A549 treated with dexamethasone at 1 μM for 4 hours (cell line): Measurements from ENCODE around the gene FGF11. TPM values are rescaled to one million over a fixed set of nuclear protein-coding genes. Genes with fewer than 3 reads are reported as not detected.

Experiments used
- total RNA-seq: library from RNA; stranded (reverse); fragments of 200-300 nt; extraction: Qiagen RNA extraction; gene quantifications from 5 replicates; pipeline ENCODE4 v1.2.3, GENCODE V29; 2022

FGF11 gene
- 1.1 to 1.3 TPM (median 1.1 TPM) in 5 replicates for total RNA-seq

GRCh38 chr17:7439462-7440112 is at the start of gene FGF11:
Gene FGF11 (plus strand): TSS chr17:7439512. CDS start chr17:7439621, 109 bp downstream.

DNA sequence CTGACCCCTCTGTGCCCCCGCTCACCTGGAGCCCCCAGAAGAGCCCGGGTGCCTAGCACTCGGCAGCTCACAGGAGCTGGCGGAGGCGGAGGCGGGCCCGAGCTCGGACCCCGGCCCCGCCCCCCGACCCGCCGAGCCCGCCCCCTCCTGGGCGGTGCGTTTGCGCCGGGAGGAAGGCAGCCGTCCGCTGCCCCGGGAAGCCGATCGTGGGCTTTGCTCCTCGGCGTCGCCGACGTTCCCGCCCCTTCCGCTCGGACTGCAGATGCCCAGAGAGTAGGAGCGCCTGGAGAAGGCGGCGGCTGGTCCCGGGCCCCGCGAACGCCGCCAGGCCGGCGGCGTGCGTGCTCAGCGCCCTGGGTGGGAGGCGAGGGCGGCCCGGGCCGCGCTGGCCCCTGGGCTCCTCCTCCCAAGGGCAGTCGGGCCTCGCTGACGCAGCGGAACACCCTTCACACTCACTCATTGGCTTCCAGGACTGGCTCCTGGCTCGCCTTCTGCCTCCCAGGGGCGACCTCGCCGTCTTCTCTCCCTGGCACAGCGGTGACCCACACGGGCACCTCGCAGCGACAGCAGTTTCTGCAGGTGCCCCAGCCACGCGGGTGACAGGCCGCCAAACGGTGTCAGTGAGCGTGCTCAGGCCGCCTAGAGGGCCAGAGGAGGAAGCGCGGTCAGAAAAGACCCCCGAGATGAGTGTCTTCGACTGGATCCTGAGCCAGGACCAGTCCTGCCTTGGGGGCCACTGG is 44.7 kb upstream of the FGF11 start, which contains the start of gene PLSCR3:
PLSCR3 (minus strand) TSS at position 74 of the 740 bp plus-strand sequence. CDS start 415 bp downstream, outside the sequence.

DNA sequence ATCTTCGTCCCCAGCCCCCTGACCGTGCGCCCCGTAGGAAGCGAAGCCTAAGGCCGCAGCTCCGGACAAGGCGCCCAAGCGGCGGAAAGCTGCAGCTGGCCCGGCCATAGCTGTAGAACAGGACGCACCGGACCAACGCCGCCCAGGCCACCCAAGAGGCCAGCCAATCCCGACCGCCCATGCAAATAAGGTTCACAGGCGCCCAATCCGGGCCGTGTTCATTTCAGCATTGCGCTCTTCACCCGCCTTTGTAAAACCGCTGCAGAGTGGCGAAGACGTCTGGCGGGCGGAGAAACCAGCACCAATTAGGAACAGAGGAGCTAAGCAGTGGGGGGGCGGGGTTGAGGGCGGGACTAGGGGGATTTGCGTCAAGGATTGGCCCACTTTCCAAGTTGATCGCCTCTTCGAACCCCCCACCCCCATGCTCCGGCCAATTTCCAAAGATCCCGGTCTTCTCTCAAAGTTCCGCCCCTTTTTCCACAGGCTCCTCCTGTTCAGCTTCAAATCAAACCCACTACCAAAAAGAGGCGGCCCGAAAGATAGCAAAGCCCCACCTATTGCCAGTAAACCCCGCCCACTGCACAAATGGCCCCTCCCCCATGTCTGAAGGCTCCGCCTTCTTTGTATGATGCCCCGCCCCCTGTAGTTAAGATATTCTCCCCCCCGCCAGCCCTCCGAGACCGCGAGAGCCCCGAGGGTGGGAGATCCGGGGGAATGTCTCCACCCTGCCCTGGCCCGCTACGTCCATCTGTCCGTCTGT is 35.2 kb upstream of the FGF11 start, which contains the start of gene TMEM256:
TMEM256 (minus strand) TSS at position 121 of the 760 bp plus-strand sequence; CDS start at position 108, 13 bp downstream.

DNA sequence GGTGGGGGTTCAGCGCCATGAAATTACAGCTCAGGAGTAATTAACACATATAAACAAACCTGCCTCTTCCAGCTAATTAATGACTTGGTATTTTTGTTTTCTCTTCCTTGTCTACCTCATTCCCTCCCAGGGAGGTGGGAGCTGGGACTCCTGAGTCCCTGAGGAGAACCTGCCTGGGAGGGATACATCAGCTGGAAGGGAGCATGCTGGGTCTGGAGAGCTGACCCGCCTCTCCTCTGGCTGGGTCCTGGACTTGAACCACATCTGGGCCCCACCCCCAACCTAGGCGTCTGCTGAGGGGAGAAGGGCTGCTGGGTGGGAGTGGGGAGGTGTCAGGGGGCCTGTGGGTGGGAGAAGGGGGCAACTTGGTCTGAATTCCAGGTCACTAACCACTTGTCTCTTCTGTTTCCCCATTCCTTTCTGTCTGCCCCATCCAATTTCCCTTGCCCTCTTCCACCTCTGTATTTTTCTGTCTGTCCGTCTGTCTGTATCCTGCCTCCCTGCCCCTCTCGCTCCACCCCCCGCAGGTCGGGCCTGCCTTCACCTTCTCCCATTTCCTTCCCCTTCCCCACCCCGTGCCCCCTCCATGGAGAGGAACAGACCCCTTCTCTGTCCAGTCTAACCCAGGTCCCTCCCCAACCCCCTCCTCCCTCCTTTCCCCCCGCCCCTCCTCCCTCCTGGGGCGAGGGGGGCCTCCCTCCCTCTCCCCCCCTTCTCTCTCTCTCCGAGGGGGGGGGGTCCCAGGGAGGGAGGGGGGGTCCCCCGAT is 31.6 kb upstream of the FGF11 start, which contains the start of gene NLGN2:
NLGN2 (plus strand) TSS at position 361 of the 767 bp plus-strand sequence. CDS start 411 bp downstream, outside the sequence.

GRCh38 chr17:7419819-7420610 is 19.3 kb upstream of the FGF11 start, which contains the start of gene SPEM1:
Gene SPEM1 (plus strand): TSS chr17:7420324. CDS start chr17:7420385, 61 bp downstream.

DNA sequence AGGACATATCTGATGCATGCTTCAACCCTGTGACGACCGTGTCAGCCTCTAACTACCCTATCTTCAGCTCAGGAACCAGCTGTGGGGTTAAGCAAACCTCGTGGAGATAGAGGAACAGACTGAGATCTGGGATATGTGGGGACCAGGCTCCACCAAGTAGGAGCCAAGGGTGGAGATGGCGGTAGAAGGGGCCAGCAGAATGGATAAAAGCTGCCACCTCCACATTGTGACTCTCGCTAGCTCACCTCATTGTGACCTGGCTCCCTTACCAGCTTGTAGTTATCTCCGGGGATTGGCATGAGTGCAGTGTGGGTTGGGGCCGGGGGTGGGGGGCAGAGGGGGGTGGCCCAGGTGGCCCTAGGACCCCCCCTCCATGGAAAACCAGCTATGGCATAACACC is 14.0 kb upstream of the FGF11 start, which contains the start of gene SPEM2:
SPEM2 (plus strand) TSS at position 301 of the 400 bp plus-strand sequence; CDS start at position 374, 73 bp downstream.

GRCh38 chr17:7428557-7428956 is 10.8 kb upstream of the FGF11 start, which contains the start of gene SPEM3:
Gene SPEM3 (plus strand): TSS chr17:7428857. CDS start chr17:7428903, 46 bp downstream.

GRCh38 chr17:7444682-7445618 is 5.6 kb downstream of the FGF11 start, which contains the start of gene CHRNB1:
Gene CHRNB1 (plus strand): TSS chr17:7445061. CDS start chr17:7445128, 67 bp downstream.

GRCh38 chr17:7479213-7480088 is 40.1 kb downstream of the FGF11 start, which contains the start of gene ZBTB4:
Gene ZBTB4 (minus strand): TSS chr17:7479631. CDS start chr17:7466801, 12,830 bp downstream.

DNA sequence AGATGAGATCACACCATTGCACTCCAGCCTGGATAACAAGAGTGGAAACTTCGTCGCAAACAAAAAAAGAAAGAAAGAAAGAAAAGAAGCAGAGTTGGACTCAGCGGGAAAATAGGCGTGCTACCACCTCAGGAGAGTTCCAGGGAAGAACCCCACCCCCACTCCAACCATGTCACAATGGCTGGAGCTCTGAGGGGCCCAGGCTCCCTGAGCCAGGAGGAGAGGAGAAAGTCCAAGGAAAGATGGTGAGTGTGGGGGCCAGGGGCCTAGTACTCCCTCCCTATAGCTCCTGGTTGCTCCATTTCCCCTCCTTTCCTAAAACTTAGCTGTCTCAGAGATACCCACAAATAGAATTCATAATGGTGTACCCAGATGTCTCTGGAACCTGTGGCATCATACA is 42.0 kb downstream of the FGF11 start, which contains the start of gene SLC35G6:
SLC35G6 (plus strand) TSS at position 172 of the 400 bp plus-strand sequence; CDS start at position 243, 71 bp downstream.

GRCh38 chr17:7484067-7484918 is 45.0 kb downstream of the FGF11 start, which contains the start of gene POLR2A:
Gene POLR2A (plus strand): TSS chr17:7484366.

Other genes with a start within 250 kb of the FGF11 start
- gene DLG4, start 219.7 kb upstream of the FGF11 start, total RNA-seq: 4.5 to 7.6 TPM (median 6.4 TPM) in 5 replicates
- gene ACADVL, start 219.6 kb upstream of the FGF11 start, total RNA-seq: 266 to 442 TPM (median 389 TPM) in 5 replicates
- gene DVL2, start 205.0 kb upstream of the FGF11 start, total RNA-seq: 33.5 to 47.2 TPM (median 44.9 TPM) in 5 replicates
- gene PHF23, start 200.1 kb upstream of the FGF11 start, total RNA-seq: 93.9 to 117 TPM (median 104 TPM) in 5 replicates
- 596 to 790 TPM (median 609 TPM) in 5 replicates for gene GABARAP, start 197.1 kb upstream of the FGF11 start, total RNA-seq
- gene CTDNEP1, start 187.8 kb upstream of the FGF11 start, total RNA-seq: 218 to 267 TPM (median 246 TPM) in 5 replicates
- gene ELP5, start 187.3 kb upstream of the FGF11 start, total RNA-seq: 140 to 161 TPM (median 146 TPM) in 5 replicates
- gene CLDN7, start 177.0 kb upstream of the FGF11 start, total RNA-seq: 1.9 to 3.2 TPM (median 2.6 TPM) in 5 replicates
- gene SLC2A4, start 157.8 kb upstream of the FGF11 start, total RNA-seq: 0.30 to 0.69 TPM (median 0.60 TPM) in 5 replicates
- 0.45 to 0.76 TPM (median 0.57 TPM) in 5 replicates for gene YBX2, start 144.9 kb upstream of the FGF11 start, total RNA-seq
- gene EIF5A, start 131.9 kb upstream of the FGF11 start, total RNA-seq: 1,536 to 1,701 TPM (median 1,628 TPM) in 5 replicates
- 82.4 to 111 TPM (median 103 TPM) in 5 replicates for gene GPS2, start 124.2 kb upstream of the FGF11 start, total RNA-seq
- 15.2 to 33.7 TPM (median 30.6 TPM) in 5 replicates for gene NEURL4, start 110.2 kb upstream of the FGF11 start, total RNA-seq
- 1.4 to 3.6 TPM (median 2.7 TPM) in 5 replicates for gene ACAP1, start 103.0 kb upstream of the FGF11 start, total RNA-seq
- gene KCTD11, start 87.3 kb upstream of the FGF11 start, total RNA-seq: 9.7 to 12.6 TPM (median 11.4 TPM) in 5 replicates
- not detected in 5 replicates for gene TMEM95, start 84.4 kb upstream of the FGF11 start, total RNA-seq
- 1.1 to 1.5 TPM (median 1.3 TPM) in 5 replicates for gene TNK1, start 58.4 kb upstream of the FGF11 start, total RNA-seq
- gene PLSCR3, start 45.0 kb upstream of the FGF11 start, total RNA-seq: 36.7 to 50.6 TPM (median 41.6 TPM) in 5 replicates
- 204 to 220 TPM (median 207 TPM) in 5 replicates for gene TMEM256, start 35.4 kb upstream of the FGF11 start, total RNA-seq
- gene NLGN2, start 31.7 kb upstream of the FGF11 start, total RNA-seq: 11.3 to 19.7 TPM (median 17.9 TPM) in 5 replicates
- 0.09 to 0.18 TPM (median 0.12 TPM) in 4 of 5 replicates, not detected in the other for gene SPEM1, start 19.2 kb upstream of the FGF11 start, total RNA-seq
- 0.13 to 0.18 TPM in 2 of 5 replicates, not detected in the others for gene SPEM2, start 13.9 kb upstream of the FGF11 start, total RNA-seq
- 0.02 to 0.05 TPM (median 0.04 TPM) in 3 of 5 replicates, not detected in the others for gene SPEM3, start 10.7 kb upstream of the FGF11 start, total RNA-seq
- 10.3 to 14.6 TPM (median 13.0 TPM) in 5 replicates for gene TMEM102, start 4.1 kb upstream of the FGF11 start, total RNA-seq
- 6.9 to 11.8 TPM (median 9.0 TPM) in 5 replicates for gene CHRNB1, start 5.5 kb downstream of the FGF11 start, total RNA-seq
- gene ZBTB4, start 40.1 kb downstream of the FGF11 start, total RNA-seq: 20.6 to 29.5 TPM (median 27.8 TPM) in 5 replicates
- not detected in 5 replicates for gene SLC35G6, start 41.9 kb downstream of the FGF11 start, total RNA-seq
- gene POLR2A, start 44.9 kb downstream of the FGF11 start, total RNA-seq: 49.1 to 95.5 TPM (median 91.3 TPM) in 5 replicates
- 6.8 to 12.9 TPM (median 12.1 TPM) in 5 replicates for gene TNFSF12, start 109.5 kb downstream of the FGF11 start, total RNA-seq
- 0.46 to 0.83 TPM (median 0.62 TPM) in 5 replicates for gene TNFSF13, start 119.2 kb downstream of the FGF11 start, total RNA-seq
- gene SENP3, start 122.4 kb downstream of the FGF11 start, total RNA-seq: 87.8 to 104 TPM (median 102 TPM) in 5 replicates
- gene CD68, start 140.1 kb downstream of the FGF11 start, total RNA-seq: 24.8 to 38.2 TPM (median 33.6 TPM) in 5 replicates
- gene MPDU1, start 144.3 kb downstream of the FGF11 start, total RNA-seq: 117 to 135 TPM (median 121 TPM) in 5 replicates
- gene SOX15, start 150.6 kb downstream of the FGF11 start, total RNA-seq: 0.16 to 0.27 TPM (median 0.20 TPM) in 5 replicates
- gene FXR2, start 175.4 kb downstream of the FGF11 start, total RNA-seq: 45.4 to 60.2 TPM (median 59.3 TPM) in 5 replicates
- 61.1 to 73.5 TPM (median 62.9 TPM) in 5 replicates for gene SAT2, start 188.3 kb downstream of the FGF11 start, total RNA-seq
- gene SHBG, start 190.6 kb downstream of the FGF11 start, total RNA-seq: 0.27 to 0.56 TPM (median 0.43 TPM) in 5 replicates
- gene ATP1B2, start 211.4 kb downstream of the FGF11 start, total RNA-seq: 0.08 to 0.46 TPM (median 0.39 TPM) in 5 replicates
- 38.7 to 51.6 TPM (median 47.4 TPM) in 5 replicates for gene TP53, start 248.0 kb downstream of the FGF11 start, total RNA-seq
- gene WRAP53, start 249.0 kb downstream of the FGF11 start, total RNA-seq: 27.7 to 33.8 TPM (median 32.7 TPM) in 5 replicates